NCI-H2081 treated with DMSO at 0.1 percent for 48 hours (cell line): Measurements from ENCODE around the gene C11orf68.
"Not testable (repeated sequence)": the region's sequence is repeated elsewhere in the genome, so short reads cannot be mapped to it uniquely, and the experiment has no call there.

Experiments
- DNase-seq: peaks from one replicate; lab custom pipeline; 2025; lab: John Stamatoyannopoulos, UW

Gene C11orf68

GRCh38 chr11:65918211-65919140, at the start of gene C11orf68:
Gene C11orf68, minus strand, starts transcription at chr11:65919062. Its CDS starts 31 bp downstream, at chr11:65919031.
- no peak for DNase-seq

GRCh38 chr11:65967329-65967934, 48.6 kb upstream of the C11orf68 start:
- no peak for DNase-seq

GRCh38 chr11:65965986-65966762, 47.3 kb upstream of the C11orf68 start:
- DNase-seq: no peak

- DNase-seq: no peak
These were observed 46.0 kb upstream of the C11orf68 start for GRCh38 chr11:65964906-65965305.

GRCh38 chr11:65962141-65962564, 43.3 kb upstream of the C11orf68 start:
- DNase-seq: no peak

- peak; percentile 80 for DNase-seq
These were observed 42.6 kb upstream of the C11orf68 start, which contains the start of gene SART1 for GRCh38 chr11:65961267-65962140. Gene SART1, plus strand, starts transcription at chr11:65961734. Its CDS starts 47 bp downstream, at chr11:65961781.

GRCh38 chr11:65960824-65961266, 42.0 kb upstream of the C11orf68 start:
- no peak for DNase-seq

GRCh38 chr11:65958774-65959420, 40.0 kb upstream of the C11orf68 start:
- no peak for DNase-seq

- no peak for DNase-seq
These were observed 39.4 kb upstream of the C11orf68 start for GRCh38 chr11:65958291-65958690.

GRCh38 chr11:65954771-65955170, 35.9 kb upstream of the C11orf68 start:
- no peak for DNase-seq

- DNase-seq: no peak
These were observed 34.6 kb upstream of the C11orf68 start for GRCh38 chr11:65953471-65953870.

- no peak for DNase-seq
These were observed 33.2 kb upstream of the C11orf68 start for GRCh38 chr11:65952052-65952521.

- not testable (repeated sequence) for DNase-seq
These were observed 32.8 kb upstream of the C11orf68 start for GRCh38 chr11:65951641-65952040.

- DNase-seq: not testable (repeated sequence)
These were observed 31.8 kb upstream of the C11orf68 start for GRCh38 chr11:65950711-65951110.

GRCh38 chr11:65947603-65948125, 28.8 kb upstream of the C11orf68 start:
- no peak for DNase-seq

GRCh38 chr11:65947133-65947532, 28.3 kb upstream of the C11orf68 start:
- DNase-seq: no peak

- DNase-seq: no peak
These were observed 27.8 kb upstream of the C11orf68 start for GRCh38 chr11:65946655-65947054.

- no peak for DNase-seq
These were observed 27.2 kb upstream of the C11orf68 start for GRCh38 chr11:65945941-65946558.

- DNase-seq: no peak
These were observed 26.6 kb upstream of the C11orf68 start, which contains the start of gene TSGA10IP for GRCh38 chr11:65945430-65945911. Gene TSGA10IP, plus strand, starts transcription at chr11:65945480. Its CDS starts 196 bp downstream, at chr11:65945676.
